ENCODE measurements around the gene TAGAP.

- TF ChIP-seq POLR2AphosphoS5 (IDR thresholded peaks at IDR 0.05) (no peak), CTCF (IDR thresholded peaks at IDR 0.05) (no peak), POLR2A (IDR thresholded peaks at IDR 0.05) (no peak), EP300 (IDR thresholded peaks at IDR 0.05) (no peak)
These were observed 2.0 kb downstream of the TAGAP start for GRCh38 chr6:159042826-159043181.
